PC-3 (cell line): ENCODE data around the gene GRXCR1. TPM values are rescaled to one million over a fixed set of nuclear protein-coding genes. Genes with fewer than 3 reads are reported as not detected.

Source experiments
- ATAC-seq: fragments of 200-7000 bp; cut with Tn5 transposase; 2 replicates; pipeline ENCODE4 v1.9.1; 2020; ENCODE audit warnings: mild to moderate bottlenecking, moderate library complexity
- BruUV-seq: library from RNA; stranded (reverse); fragments of 400-500 nt; replicated peaks from 2 replicates; lab custom pipeline; 2021; lab: Mats Ljungman, UMichigan
- CTCF ChIA-PET: fragments of 300-600 bp; sonication (Branson Sonifier 250); formaldehyde crosslinking; loops from one replicate; lab custom pipeline; 2022; ENCODE audit warnings: antibody characterized with exemption; lab: Charles Lee
- POLR2A ChIA-PET: fragments of 300-600 bp; sonication (Branson Sonifier 250); formaldehyde crosslinking; loops from one replicate; lab custom pipeline; 2022; ENCODE audit warnings: antibody characterized with exemption; ENCODE audit not compliant: unreplicated experiment; lab: Charles Lee
- DNase-seq: peaks from one replicate; pipeline ENCODE4 v3.0.0-alpha.2; 2015
- H2AFZ ChIP-seq: fragments of 300-600 bp; sonication (generic); 2 replicates; pipeline ENCODE4 v1.6.0; 2016; ENCODE audit warnings: antibody characterized with exemption, low read length
- H3F3A ChIP-seq: fragments of 300-600 bp; sonication (generic); one replicate; pipeline ENCODE4 v1.6.0; 2017; ENCODE audit warnings: antibody characterized with exemption, low read length, control low read depth, mild to moderate bottlenecking; ENCODE audit not compliant: unreplicated experiment
- H3K27ac ChIP-seq: fragments of 300-600 bp; sonication (generic); 2 replicates; pipeline ENCODE4 v1.5.1; 2016; ENCODE audit warnings: mild to moderate bottlenecking, low read length
- H3K27me3 ChIP-seq: fragments of 300-600 bp; sonication (generic); 2 replicates; pipeline ENCODE4 v1.6.1; 2016; ENCODE audit warnings: low read length, mixed read lengths
- H3K36me3 ChIP-seq: fragments of 300-600 bp; sonication (generic); 2 replicates; pipeline ENCODE4 v1.6.1; 2016; ENCODE audit warnings: low read depth, mixed run types, low read length, mixed read lengths
- H3K4me1 ChIP-seq: fragments of 300-600 bp; sonication (generic); 2 replicates; pipeline ENCODE4 v1.5.1; 2016; ENCODE audit warnings: low read length; ENCODE audit not compliant: insufficient read depth
- H3K4me2 ChIP-seq: fragments of 300-600 bp; sonication (generic); 2 replicates; pipeline ENCODE4 v1.6.0; 2016; ENCODE audit warnings: low read length
- H3K4me3 ChIP-seq: fragments of 300-600 bp; sonication (generic); 2 replicates; pipeline ENCODE4 v1.5.1; 2016; ENCODE audit warnings: mild to moderate bottlenecking, low read length, mixed read lengths
- H3K79me2 ChIP-seq: fragments of 300-600 bp; sonication (generic); 2 replicates; pipeline ENCODE4 v1.6.1; 2017; ENCODE audit warnings: low read length, mixed read lengths
- H3K9ac ChIP-seq: fragments of 300-600 bp; sonication (generic); 2 replicates; pipeline ENCODE4 v1.6.0; 2016; ENCODE audit warnings: mild to moderate bottlenecking, low read length
- H3K9me2 ChIP-seq: fragments of 300-600 bp; sonication (generic); replicated peaks from 2 replicates; pipeline ENCODE4 v1.6.1; 2016; ENCODE audit warnings: mixed run types, low read length, mixed read lengths
- H3K9me3 ChIP-seq: fragments of 300-600 bp; sonication (generic); 2 replicates; pipeline ENCODE4 v1.6.1; 2016; ENCODE audit warnings: low read length, mixed read lengths
- H4K20me1 ChIP-seq: fragments of 300-600 bp; sonication (generic); 2 replicates; pipeline ENCODE4 v1.6.1; 2016; ENCODE audit warnings: low read length, mixed read lengths
- CTCF ChIP-seq: fragments of 300-600 bp; sonication (generic); conservative IDR thresholded peaks from 2 replicates; pipeline ENCODE4 v1.5.1; 2017; ENCODE audit warnings: antibody characterized with exemption, low read depth, mild to moderate bottlenecking, low read length
- EZH2 ChIP-seq: fragments of 300-600 bp; sonication (generic); IDR thresholded peaks from one replicate; pipeline ENCODE4 v1.6.1; 2017; ENCODE audit warnings: antibody characterized with exemption, mild to moderate bottlenecking, low read length; ENCODE audit not compliant: unreplicated experiment
- EZH2phosphoT487 ChIP-seq: fragments of 300-600 bp; sonication (generic); IDR thresholded peaks from 2 replicates; pipeline ENCODE4 v1.6.1; 2018; ENCODE audit warnings: mild to moderate bottlenecking, antibody characterized with exemption, low read length, borderline replicate concordance
- intact Hi-C: fragments of 100-400 bp; cut with micrococcal nuclease; formaldehyde crosslinking; loops from 2 replicates; pipeline ENCODE4 v1.9.0; 2023
- total RNA-seq: library from RNA; depleted of rRNA; stranded (reverse); fragments of >200 nt; gene quantifications from 2 replicates; pipeline ENCODE4 v1.2.3, GENCODE V29; 2014

Gene GRXCR1
- total RNA-seq, 1 experiment from 2014 or later: not detected

- Histone ChIP-seq H3K27ac (no peak overlapping the region), H3K27me3 (no peaks in the 10 kb centered on the region)
Measured at GRCh38 chr4:42954963-42955669, 62.6 kb downstream of the GRXCR1 start.

GRCh38 chr4:42955746-42956505 lies 63.4 kb downstream of the GRXCR1 start:
- H3K36me3 ChIP-seq: no peaks in the 10 kb centered on the region
- BruUV-seq: no TSS peak
- no peak overlapping the region for H3K4me3 ChIP-seq
- DNase-seq: no peak
- no peak overlapping the region for H2AFZ ChIP-seq
- H3K9ac ChIP-seq: no peak overlapping the region
- H3F3A ChIP-seq: no peaks in the 10 kb centered on the region
- no peak overlapping the region for H3K27ac ChIP-seq
- TF ChIP-seq EZH2 (no peak), EZH2phosphoT487 (no peak), CTCF (no peak)
- no peaks in the 10 kb centered on the region for H3K79me2 ChIP-seq
- H3K4me1 ChIP-seq: no peaks in the 10 kb centered on the region
- H3K9me3 ChIP-seq: no peaks in the 10 kb centered on the region
- no peaks in the 10 kb centered on the region for H3K27me3 ChIP-seq
- intact Hi-C loops: no loop called here
- no peaks in the 10 kb centered on the region for H3K9me2 ChIP-seq
- no peaks in the 10 kb centered on the region for H4K20me1 ChIP-seq
- ChIA-PET POLR2A (no interaction called here), CTCF (no interaction called here)
- H3K4me2 ChIP-seq: no peak overlapping the region
- no peak for ATAC-seq

More at GRCh38 chr4:42954963-42955669, 62.6 kb downstream of the GRXCR1 start:
- no peak for ATAC-seq
- BruUV-seq: no TSS peak
- H4K20me1 ChIP-seq: no peaks in the 10 kb centered on the region
- no peak overlapping the region for H3K9ac ChIP-seq
- no peaks in the 10 kb centered on the region for H3F3A ChIP-seq
- intact Hi-C loops: no loop called here
- no peak overlapping the region for H3K4me3 ChIP-seq
- H3K9me3 ChIP-seq: no peaks in the 10 kb centered on the region
- ChIA-PET CTCF (no interaction called here), POLR2A (no interaction called here)
- no peaks in the 10 kb centered on the region for H3K36me3 ChIP-seq
- H3K4me1 ChIP-seq: no peaks in the 10 kb centered on the region
- no peak for DNase-seq
- no peaks in the 10 kb centered on the region for H3K9me2 ChIP-seq
- no peaks in the 10 kb centered on the region for H3K79me2 ChIP-seq
- H2AFZ ChIP-seq: no peak overlapping the region
- H3K4me2 ChIP-seq: no peak overlapping the region
- TF ChIP-seq CTCF (no peak), EZH2 (no peak), EZH2phosphoT487 (no peak)

GRCh38 chr4:42965326-42965725 lies 72.8 kb downstream of the GRXCR1 start:
- no peaks in the 10 kb centered on the region for H3K27me3 ChIP-seq
- ATAC-seq: peak; percentile 60

More at GRCh38 chr4:42965326-42965725, 72.8 kb downstream of the GRXCR1 start:
- Histone ChIP-seq H3K4me2 (no peak overlapping the region), H4K20me1 (no peaks in the 10 kb centered on the region), H3K4me1 (no peaks in the 10 kb centered on the region), H3K9ac (no peak overlapping the region), H3F3A (no peaks in the 10 kb centered on the region), H3K4me3 (no peak overlapping the region), H3K79me2 (no peaks in the 10 kb centered on the region), H3K36me3 (no peaks in the 10 kb centered on the region), H2AFZ (no peak overlapping the region), H3K27ac (no peak overlapping the region), H3K9me2 (no peaks in the 10 kb centered on the region), H3K9me3 (no peaks in the 10 kb centered on the region)
- ChIA-PET POLR2A (no interaction called here), CTCF (interaction anchor here (1.0 to 1.3 kb wide), 2 partner anchors 50 to 397 kb away, joined by 3 read pairs; no protein-coding TSS in a partner anchor)
- no TSS peak for BruUV-seq
- intact Hi-C loops: loop anchor here (2.0 to 10.0 kb wide), 2 partner anchors 91 to 397 kb away; no protein-coding TSS in a partner anchor
- TF ChIP-seq EZH2 (no peak), CTCF (peak; percentile 65), EZH2phosphoT487 (no peak)
- peak; percentile 48 for DNase-seq
